ENCODE data around the gene ANK3. TPM values are rescaled to one million over a fixed set of nuclear protein-coding genes. Genes with fewer than 3 reads are reported as not detected.

The ANK3 gene
- polyA plus RNA-seq, 1 experiment = 0.13 TPM

GRCh38 chr10:60425392-60426110 lies 35.9 kb upstream of the ANK3 start:
- ChIA-PET CTCF (interaction anchor here (1.2 to 1.4 kb wide), 5 partner anchors 8 to 221 kb away, joined by 3 to 6 read pairs (median 3); no protein-coding TSS in a partner anchor), POLR2A (interaction anchor here (0.6 kb wide), 1 partner anchor 91 kb away, joined by 4 read pairs; no protein-coding TSS in a partner anchor)
- DNase-seq (ENCODE audit: low read depth) = no peak

GRCh38 chr10:60424971-60425370 lies 35.3 kb upstream of the ANK3 start:
- DNase-seq (ENCODE audit: low read depth) = no peak
- Histone ChIP-seq H3K4me3 (ENCODE audit: low read depth, low read length) (no peak overlapping the region), H3K27me3 (ENCODE audit: control insufficient read depth, insufficient read depth, low read length) (no peaks in the 10 kb centered on the region), H3K36me3 (ENCODE audit: control insufficient read depth, insufficient read depth, low read length) (no peaks in the 10 kb centered on the region)
- POLR2A ChIA-PET = no interaction called here
- CTCF ChIA-PET = interaction anchor here (1.4 kb wide), 1 partner anchor 186 kb away, joined by 6 read pairs; no protein-coding TSS in a partner anchor
- TF ChIP-seq CTCF (IDR thresholded peaks at IDR 0.05; ENCODE audit: insufficient read depth, low read depth, low read length) = no peak

More at GRCh38 chr10:60425392-60426110, 35.9 kb upstream of the ANK3 start:
- H3K4me3 ChIP-seq (ENCODE audit: low read depth, low read length) = no peak overlapping the region
- H3K27me3 ChIP-seq (ENCODE audit: control insufficient read depth, insufficient read depth, low read length) = no peaks in the 10 kb centered on the region
- no peaks in the 10 kb centered on the region for H3K36me3 ChIP-seq (ENCODE audit: control insufficient read depth, insufficient read depth, low read length)
- no peak for TF ChIP-seq CTCF (IDR thresholded peaks at IDR 0.05; ENCODE audit: insufficient read depth, low read depth, low read length)

GRCh38 chr10:60423920-60424319 lies 34.2 kb upstream of the ANK3 start:
- H3K36me3 ChIP-seq (ENCODE audit: control insufficient read depth, insufficient read depth, low read length) = no peaks in the 10 kb centered on the region
- no peak for TF ChIP-seq CTCF (IDR thresholded peaks at IDR 0.05; ENCODE audit: insufficient read depth, low read depth, low read length)
- H3K27me3 ChIP-seq (ENCODE audit: control insufficient read depth, insufficient read depth, low read length) = no peaks in the 10 kb centered on the region
- no peak for DNase-seq (ENCODE audit: low read depth)
- ChIA-PET CTCF (interaction anchor here (0.7 kb wide), 1 partner anchor 55 kb away, joined by 3 read pairs; no protein-coding TSS in a partner anchor), POLR2A (no interaction called here)
- H3K4me3 ChIP-seq (ENCODE audit: low read depth, low read length) = no peak overlapping the region

- Histone ChIP-seq H3K36me3 (ENCODE audit: control insufficient read depth, insufficient read depth, low read length) (no peaks in the 10 kb centered on the region), H3K27me3 (ENCODE audit: control insufficient read depth, insufficient read depth, low read length) (no peaks in the 10 kb centered on the region), H3K4me3 (ENCODE audit: low read depth, low read length) (no peak overlapping the region)
- ChIA-PET CTCF (no interaction called here), POLR2A (no interaction called here)
- no peak for DNase-seq (ENCODE audit: low read depth)
- no peak for TF ChIP-seq CTCF (IDR thresholded peaks at IDR 0.05; ENCODE audit: insufficient read depth, low read depth, low read length)
Observed at GRCh38 chr10:60422809-60423208, 33.1 kb upstream of the ANK3 start.

- no peak overlapping the region for H3K4me3 ChIP-seq (ENCODE audit: low read depth, low read length)
- H3K27me3 ChIP-seq (ENCODE audit: control insufficient read depth, insufficient read depth, low read length) = no peaks in the 10 kb centered on the region
- H3K36me3 ChIP-seq (ENCODE audit: control insufficient read depth, insufficient read depth, low read length) = no peaks in the 10 kb centered on the region
- no peak for DNase-seq (ENCODE audit: low read depth)
- ChIA-PET CTCF (no interaction called here), POLR2A (no interaction called here)
- TF ChIP-seq CTCF (IDR thresholded peaks at IDR 0.05; ENCODE audit: insufficient read depth, low read depth, low read length) = no peak
Observed at GRCh38 chr10:60420991-60421894, 31.6 kb upstream of the ANK3 start.

All from BJ (cell line).